NT2/D1 (cell line): ENCODE measurements around the gene RDH13.

ENCODE experiments used
- DNase-seq: peaks from one replicate; pipeline ENCODE4 v3.0.0-alpha.2; 2011; ENCODE audit warnings: low read depth, low spot score
- H3K27me3 ChIP-seq: 2 replicates; pipeline ENCODE4 v1.6.0; 2011; ENCODE audit warnings: mild to moderate bottlenecking; ENCODE audit not compliant: insufficient read length, insufficient read depth
- H3K36me3 ChIP-seq: 2 replicates; pipeline ENCODE4 v1.6.1; 2011; ENCODE audit warnings: mild to moderate bottlenecking, low read length, mixed read lengths; ENCODE audit not compliant: insufficient read depth, insufficient read length
- H3K4me1 ChIP-seq: 2 replicates; pipeline ENCODE4 v1.5.1; 2011; ENCODE audit not compliant: insufficient read depth, insufficient read length
- H3K4me3 ChIP-seq: 2 replicates; pipeline ENCODE4 v1.5.1; 2011; ENCODE audit warnings: low read depth; ENCODE audit not compliant: insufficient read length
- H3K9ac ChIP-seq: 2 replicates; pipeline ENCODE4 v1.6.0; 2011; ENCODE audit warnings: low read depth; ENCODE audit not compliant: insufficient read length
- H3K9me3 ChIP-seq: 2 replicates; pipeline ENCODE4 v1.5.1; 2011; ENCODE audit warnings: mild to moderate bottlenecking, low read length; ENCODE audit not compliant: insufficient read depth
- SUZ12 ChIP-seq: IDR thresholded peaks from 2 replicates; pipeline ENCODE4 v1.6.1; 2011; ENCODE audit not compliant: insufficient read length, insufficient read depth; ENCODE audit errors: extremely low read depth
- YY1 ChIP-seq: IDR thresholded peaks from 2 replicates; pipeline ENCODE4 v1.6.1; 2011; ENCODE audit not compliant: insufficient read length, insufficient read depth
- ZNF274 ChIP-seq: IDR thresholded peaks from 2 replicates; pipeline ENCODE4 v1.6.1; 2011; ENCODE audit warnings: mild to moderate bottlenecking, low read depth, low read length

Gene RDH13

DNA sequence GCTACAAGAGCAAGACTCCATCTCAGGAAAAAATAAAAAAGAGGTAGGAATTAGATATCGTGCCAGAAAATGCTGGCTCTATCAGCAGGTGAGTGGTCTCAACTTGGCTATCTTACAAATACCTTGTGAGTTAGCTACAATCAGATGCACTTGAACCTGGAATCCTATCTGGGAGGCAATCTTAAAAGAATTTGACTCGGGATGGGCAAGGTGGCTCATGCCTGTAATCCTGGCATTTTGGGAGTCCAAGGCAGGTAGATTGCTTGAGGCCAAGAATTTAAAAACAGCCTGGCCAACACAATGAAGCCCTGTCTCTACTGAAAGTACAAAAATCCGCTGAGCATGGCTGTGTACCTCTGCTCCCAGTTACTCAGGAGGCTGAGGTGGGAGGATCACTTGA lies 67.4 kb downstream of the RDH13 start:
- peaks cover 58% of the 10 kb centered on the region for H3K36me3 ChIP-seq
- TF ChIP-seq SUZ12 (no peak), YY1 (no peak), ZNF274 (no peak)
- no peaks in the 10 kb centered on the region for H3K4me1 ChIP-seq
- H3K9me3 ChIP-seq: no peaks in the 10 kb centered on the region
- no peak for DNase-seq
- H3K9ac ChIP-seq: no peak overlapping the region
- no peaks in the 10 kb centered on the region for H3K27me3 ChIP-seq
- H3K4me3 ChIP-seq: no peak overlapping the region
